NCI-H524 (cell line): ENCODE results near the gene SETD1B.
"Not testable (repeated sequence)": the region's sequence is repeated elsewhere in the genome, so short reads cannot be mapped to it uniquely, and the experiment has no call there.

ENCODE experiments used
- DNase-seq, 2 experiments: peaks; one replicate each; lab custom pipeline; 2025; lab: John Stamatoyannopoulos, UW

Gene SETD1B

GRCh38 chr12:121803861-121804416, at the start of gene SETD1B:
TSS of gene SETD1B (plus strand) at chr12:121804009. CDS start at chr12:121804738, 729 bp downstream.
- peak; percentile 31 to 39 for DNase-seq

DNA sequence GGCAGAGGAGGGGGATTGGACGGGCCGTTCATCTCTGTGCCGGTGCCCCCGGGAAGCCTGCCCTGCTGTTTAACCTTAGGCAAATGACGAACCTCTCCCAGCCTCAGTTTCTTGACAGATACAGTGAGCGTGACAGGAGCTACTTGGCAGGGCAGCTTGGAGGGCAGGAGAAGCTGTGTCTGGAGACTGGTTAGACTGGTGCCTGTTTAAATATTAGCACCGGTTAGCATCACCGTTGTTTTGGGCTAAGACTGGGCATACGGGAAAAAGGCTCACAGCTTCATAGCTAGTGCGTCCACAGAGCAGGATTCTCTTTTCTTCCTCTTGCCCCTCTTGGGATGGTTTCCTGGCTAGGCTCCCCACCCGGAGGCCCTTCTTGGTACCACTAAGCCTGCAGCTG, 49.0 kb upstream of the SETD1B start:
- DNase-seq = no peak

GRCh38 chr12:121755591-121755990, 48.2 kb upstream of the SETD1B start:
- no peak for DNase-seq

DNA sequence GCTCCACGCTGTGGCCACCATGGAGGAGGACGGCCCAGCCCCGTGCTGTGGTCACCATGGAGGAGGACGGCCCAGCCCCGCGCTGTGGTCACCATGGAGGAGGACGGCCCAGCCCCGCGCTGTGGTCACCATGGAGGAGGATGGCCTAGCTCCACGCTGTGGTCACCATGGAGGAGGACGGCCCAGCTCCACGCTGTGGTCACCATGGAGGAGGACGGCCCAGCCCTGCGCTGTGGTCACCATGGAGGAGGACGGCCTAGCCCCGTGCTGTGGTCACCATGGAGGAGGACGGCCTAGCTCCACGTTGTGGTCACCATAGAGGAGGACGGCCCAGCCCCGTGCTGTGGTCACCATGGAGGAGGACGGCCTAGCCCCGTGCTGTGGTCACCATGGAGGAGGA, 45.3 kb upstream of the SETD1B start:
- not testable (repeated sequence) for DNase-seq

- DNase-seq = no peak
Observed at GRCh38 chr12:121762269-121762668, 41.5 kb upstream of the SETD1B start.

GRCh38 chr12:121764808-121765207, 39.0 kb upstream of the SETD1B start:
- DNase-seq = peak in 1 of 2 experiments; percentile 42

- peak; percentile 54 to 87 for DNase-seq
Observed at GRCh38 chr12:121765573-121765972, 38.2 kb upstream of the SETD1B start.

GRCh38 chr12:121766290-121767039, 37.3 kb upstream of the SETD1B start:
- DNase-seq = no peak

- peak; percentile 77 to 90 for DNase-seq
Observed at GRCh38 chr12:121767525-121768016, 36.2 kb upstream of the SETD1B start.

DNA sequence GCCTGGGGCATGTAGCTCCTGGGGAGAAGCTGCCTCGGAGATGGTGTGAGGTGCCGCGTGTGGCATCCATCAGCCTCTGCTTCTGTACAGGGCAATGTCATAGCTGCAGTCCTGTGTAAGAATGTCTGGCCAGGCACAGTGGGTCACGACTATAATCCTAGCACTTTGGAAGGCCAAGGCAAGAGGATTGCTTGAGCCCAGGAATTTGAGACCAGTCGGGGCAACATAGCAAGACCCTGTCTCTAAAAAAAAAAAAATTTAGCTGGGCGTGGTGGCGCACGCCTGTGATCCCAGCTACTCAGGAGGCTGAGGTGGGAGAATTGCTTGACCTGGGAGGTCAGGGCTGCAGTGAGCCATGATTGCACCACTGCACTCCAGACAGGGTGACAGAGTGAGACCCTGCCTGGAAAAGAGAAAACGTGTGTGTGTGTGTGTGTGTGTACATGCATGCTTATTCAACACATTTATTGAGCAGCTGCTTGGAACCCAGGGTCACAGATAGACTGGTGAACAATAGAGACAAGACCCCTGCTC, 34.4 kb upstream of the SETD1B start:
- no peak for DNase-seq

DNA sequence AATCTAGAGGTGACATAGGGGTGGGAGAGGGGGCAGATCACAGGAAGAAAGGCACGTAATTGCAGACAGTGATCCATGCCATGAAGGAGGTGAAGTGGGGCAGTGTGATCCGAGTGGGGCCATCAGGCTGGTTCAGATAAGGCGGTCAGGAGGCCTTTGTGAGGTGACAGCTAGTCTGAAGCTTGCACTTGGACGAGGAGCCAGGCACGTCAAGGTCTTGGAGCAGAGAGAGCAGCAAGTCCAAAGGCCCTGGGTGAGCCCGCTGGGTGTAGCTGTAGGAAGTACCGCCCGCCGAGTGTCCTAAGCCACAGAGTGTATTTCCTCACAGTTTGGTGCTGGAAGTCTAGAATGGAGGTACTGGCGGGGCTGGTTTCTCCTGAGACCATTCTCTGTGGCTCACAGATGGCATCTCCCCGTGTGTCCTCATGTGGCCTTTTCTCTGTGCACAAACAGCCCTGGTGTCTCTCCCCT, 33.9 kb upstream of the SETD1B start:
- DNase-seq = no peak

DNA sequence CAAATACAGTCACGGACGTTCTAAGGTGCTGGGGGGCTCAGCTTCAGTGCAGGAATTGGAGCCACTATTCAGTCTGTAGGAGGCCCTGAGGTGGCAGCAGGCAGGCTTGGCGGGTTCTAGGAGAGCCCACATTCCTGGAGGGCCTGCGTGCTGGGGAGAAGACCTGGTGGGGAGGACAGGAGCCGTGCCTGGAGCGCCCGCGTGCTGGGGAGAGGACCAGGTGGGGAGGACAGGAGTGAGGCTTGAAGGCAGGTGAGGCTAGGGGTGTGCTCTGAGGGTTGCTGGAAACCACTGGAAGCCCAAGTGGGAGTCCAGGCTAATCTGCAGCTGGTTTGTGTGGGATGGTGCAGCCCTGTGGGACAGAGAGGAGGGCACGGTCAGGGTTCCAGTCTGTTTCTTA, 33.4 kb upstream of the SETD1B start:
- DNase-seq = no peak

DNA sequence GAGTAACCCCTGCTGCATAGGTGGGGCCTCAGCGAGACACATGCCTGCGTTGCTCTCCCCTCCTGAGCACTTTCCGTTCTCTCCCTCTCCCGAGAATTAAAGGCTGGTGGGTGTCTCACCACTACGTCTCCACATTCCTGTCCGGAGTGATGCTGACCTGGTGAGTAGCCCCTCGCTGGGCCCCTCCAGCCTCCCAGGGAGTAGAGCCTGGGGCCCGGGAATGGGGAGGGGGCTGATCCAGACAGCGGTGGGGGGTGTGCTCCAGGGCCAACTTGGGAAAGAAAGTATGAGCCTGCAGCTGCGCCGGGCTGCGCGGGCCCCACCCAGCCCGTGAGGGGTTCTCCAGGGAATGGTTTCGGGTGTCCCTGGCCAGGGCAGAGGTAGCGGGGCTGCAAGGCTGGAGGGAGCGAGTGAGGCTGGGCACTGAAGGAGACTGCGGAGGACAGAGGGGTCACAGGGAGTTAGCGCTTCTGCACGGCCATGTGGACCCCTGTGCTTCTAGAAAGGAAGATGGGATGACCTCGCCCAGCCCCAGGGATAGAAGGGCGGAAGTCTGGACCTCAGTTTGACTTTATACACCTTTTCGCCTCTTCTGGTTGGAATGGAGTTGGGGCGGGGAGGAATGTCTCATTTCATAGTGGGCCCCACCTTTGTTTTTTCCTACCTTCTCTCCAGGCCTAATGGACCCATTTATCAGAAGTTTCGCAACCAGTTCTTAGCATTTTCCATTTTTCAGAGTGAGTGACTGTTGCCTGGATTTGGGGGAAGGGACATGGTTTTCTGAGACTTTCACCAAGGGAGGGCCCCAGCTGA, 32.8 kb upstream of the SETD1B start:
- DNase-seq = no peak

GRCh38 chr12:121773011-121773777, 30.6 kb upstream of the SETD1B start:
- DNase-seq = peak; percentile 45 to 62

DNA sequence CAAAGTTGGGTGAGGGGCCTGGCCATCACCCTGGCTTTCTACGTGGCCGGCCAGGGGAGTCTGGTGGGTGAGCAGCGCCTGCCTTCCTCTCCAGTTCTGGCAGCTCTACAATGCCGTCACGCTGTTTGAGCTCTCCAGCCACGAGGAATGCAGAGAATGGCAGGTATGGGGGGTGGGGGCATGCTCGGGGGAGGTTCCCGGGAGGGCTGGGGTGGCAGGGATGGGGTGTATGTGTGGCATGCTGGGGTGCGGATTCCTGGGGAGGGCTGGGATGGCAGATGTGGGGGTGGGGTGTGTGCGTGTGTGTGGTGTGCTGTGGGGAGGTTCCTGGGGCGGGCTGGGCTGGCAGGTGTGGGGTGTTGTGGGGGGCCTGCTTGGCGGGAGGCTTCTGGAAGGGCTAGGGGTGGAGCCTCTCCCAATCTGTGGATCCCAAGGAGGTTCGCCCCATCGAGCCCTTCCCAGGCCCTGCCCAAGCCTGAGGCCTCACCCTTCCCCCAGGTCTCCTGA, 28.8 kb upstream of the SETD1B start:
- DNase-seq = no peak

- no peak for DNase-seq
Observed at GRCh38 chr12:121775501-121775900, 28.3 kb upstream of the SETD1B start.

DNA sequence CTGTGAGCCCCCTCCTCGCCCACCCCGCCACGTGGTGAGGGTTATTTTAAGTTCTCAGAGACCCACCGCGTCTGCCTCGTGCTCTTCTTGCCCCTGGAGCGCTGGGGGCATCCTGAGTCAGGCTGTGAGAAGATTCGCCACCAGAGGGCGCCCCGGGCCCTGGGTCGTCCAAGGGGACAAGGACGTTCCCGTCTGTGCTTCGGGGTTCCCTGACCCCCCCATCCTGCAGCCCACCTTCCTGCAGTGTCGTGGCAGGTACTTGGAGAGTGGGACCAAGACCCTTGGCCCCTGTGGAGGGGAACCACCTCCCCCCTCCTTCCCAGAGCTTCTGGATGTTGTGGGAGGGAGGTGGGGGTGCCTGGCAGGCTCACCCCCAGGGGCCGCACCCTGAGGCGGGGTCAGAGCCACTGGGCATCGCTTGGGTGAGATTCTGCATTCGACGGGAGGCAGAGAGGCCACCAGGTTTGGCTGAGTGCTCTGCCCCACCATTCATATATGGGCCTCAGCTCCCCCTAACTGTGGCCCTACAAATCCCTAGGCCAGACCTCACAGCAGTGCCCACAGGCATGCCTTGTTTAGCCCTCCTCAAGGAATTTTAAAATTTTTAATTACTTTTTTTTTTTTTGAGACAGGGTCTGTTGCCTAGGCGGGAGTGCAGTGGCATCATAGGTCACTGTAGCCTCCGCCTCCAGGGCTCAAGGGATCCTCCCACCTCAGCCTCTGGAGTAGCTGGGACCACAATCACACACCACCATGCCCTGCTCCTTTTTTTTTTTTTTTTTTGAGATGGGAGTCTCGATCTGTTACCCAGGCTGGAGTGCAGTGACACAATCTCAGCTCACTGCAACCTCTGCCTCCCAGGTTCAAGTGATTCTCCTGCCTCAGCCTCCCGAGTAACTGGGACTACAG, 27.4 kb upstream of the SETD1B start:
- peak in 1 of 2 experiments; percentile 53 for DNase-seq

GRCh38 chr12:121778567-121779421, 25.0 kb upstream of the SETD1B start:
- no peak for DNase-seq

GRCh38 chr12:121779422-121779895, 24.4 kb upstream of the SETD1B start:
- no peak for DNase-seq
